Activated CD4-positive, alpha-beta T cell treated with anti-CD3 and anti-CD28 coated beads, Interleukin-2, amount 50 U/mL, for 4 hours (primary cell): ENCODE results near the gene ERC2.

Source experiments
- DNase-seq, 2 experiments: peaks; one replicate each; pipeline ENCODE4 v3.0.0-alpha.2; 2020

Gene ERC2

GRCh38 chr3:55903680-55904079, 564.6 kb downstream of the ERC2 start:
- no peak for DNase-seq

- no peak for DNase-seq
These were observed 565.9 kb downstream of the ERC2 start for GRCh38 chr3:55902221-55902900.

- no peak for DNase-seq
These were observed 568.4 kb downstream of the ERC2 start for GRCh38 chr3:55899887-55900286.

- DNase-seq = no peak
These were observed 570.6 kb downstream of the ERC2 start for GRCh38 chr3:55897573-55898224.

- DNase-seq = no peak
These were observed 572.2 kb downstream of the ERC2 start for GRCh38 chr3:55895897-55896566.

DNA sequence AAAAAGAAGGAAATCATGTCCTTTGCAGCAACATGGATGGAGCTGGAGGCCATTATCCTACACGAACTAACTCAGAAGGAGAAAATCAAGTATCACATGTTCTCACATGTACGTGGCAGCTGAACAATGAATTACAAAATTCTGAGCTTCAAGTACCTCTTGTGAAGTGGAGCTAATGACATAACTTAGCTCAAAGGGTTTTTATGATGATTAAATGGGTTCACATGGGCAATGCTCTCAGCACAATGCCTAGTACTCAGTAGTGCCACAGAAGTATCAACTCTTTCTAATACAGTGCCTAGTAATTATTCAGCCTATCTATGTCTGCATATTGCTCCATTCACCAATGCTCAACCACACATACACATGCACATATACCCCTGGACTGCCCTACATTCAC, 573.7 kb downstream of the ERC2 start:
- DNase-seq = no peak

GRCh38 chr3:55893045-55893664, 575.1 kb downstream of the ERC2 start:
- DNase-seq = no peak

GRCh38 chr3:55891106-55891505, 577.2 kb downstream of the ERC2 start:
- no peak for DNase-seq

DNA sequence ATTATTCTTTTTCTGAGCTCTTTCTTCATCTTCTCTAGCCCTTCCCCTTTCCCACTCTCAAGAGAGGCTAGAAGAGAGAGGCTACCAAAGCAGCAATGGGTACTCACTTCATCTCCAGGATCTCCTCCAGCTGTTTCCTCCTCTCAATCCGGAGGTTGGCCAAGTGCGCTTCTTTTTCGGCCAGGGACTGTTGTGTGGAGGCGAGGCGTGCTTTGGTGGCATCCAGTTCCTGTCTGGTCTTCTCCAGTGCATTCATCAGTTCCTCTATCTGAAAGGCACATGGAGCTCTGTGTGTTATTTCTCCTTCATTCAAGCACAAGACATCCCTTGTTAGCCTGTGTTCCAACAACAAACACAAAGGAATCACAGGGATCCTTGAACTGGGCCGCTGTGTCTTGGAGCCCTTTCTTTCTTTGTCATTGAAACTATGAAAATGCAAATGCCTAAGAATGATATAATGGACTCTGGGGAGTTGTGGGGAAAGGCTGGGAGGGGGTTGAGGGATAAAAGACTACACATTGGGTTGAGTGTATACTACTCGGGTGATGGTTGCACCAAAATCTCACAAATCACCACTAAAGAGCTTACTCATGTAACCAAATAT, 579.9 kb downstream of the ERC2 start:
- no peak for DNase-seq

GRCh38 chr3:55885721-55886120, 582.5 kb downstream of the ERC2 start:
- DNase-seq = no peak

- no peak for DNase-seq
These were observed 583.6 kb downstream of the ERC2 start for GRCh38 chr3:55884491-55885285.

- no peak for DNase-seq
These were observed 584.2 kb downstream of the ERC2 start for GRCh38 chr3:55884066-55884465.

- no peak for DNase-seq
These were observed 586.3 kb downstream of the ERC2 start for GRCh38 chr3:55882006-55882405.

DNA sequence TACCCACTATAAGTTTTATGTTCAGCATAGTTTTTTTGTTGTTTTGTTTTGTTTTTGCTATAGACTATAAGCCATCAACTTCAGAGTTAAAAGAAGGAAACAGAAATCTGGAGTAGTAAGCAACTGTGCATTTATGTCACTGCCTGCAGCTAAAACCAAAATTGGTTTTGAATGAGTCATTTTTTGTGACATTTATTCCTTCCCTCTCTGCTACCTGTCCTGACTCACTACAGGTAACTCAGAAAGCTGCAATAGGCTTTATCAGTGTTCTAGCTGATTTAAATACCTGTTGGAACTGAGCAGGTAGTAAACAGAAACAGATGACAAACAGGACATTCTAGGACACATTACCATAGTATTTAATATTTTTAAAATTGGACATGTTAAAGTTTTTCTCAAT, 587.9 kb downstream of the ERC2 start:
- no peak for DNase-seq

- DNase-seq = no peak
These were observed 588.4 kb downstream of the ERC2 start for GRCh38 chr3:55879901-55880331.

DNA sequence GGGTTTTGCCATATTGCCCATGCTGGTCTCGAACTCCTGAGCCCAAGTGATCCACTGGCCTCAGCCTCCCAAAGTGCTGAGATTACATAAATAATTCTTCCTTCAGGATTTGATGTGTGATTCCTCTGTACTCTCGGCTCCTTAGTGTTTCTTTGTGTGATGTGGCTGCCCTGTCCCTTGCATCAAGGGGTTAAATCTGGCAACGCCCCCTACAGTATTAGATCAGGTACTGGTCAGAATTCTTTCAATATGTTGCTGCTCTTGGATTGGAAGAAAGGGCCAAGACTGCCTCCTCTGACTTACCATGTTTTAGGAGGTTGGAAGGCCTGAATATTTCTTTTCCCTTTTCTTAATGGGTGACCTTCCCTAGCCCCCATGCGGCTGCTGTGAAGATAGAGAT, 590.6 kb downstream of the ERC2 start:
- DNase-seq = no peak

DNA sequence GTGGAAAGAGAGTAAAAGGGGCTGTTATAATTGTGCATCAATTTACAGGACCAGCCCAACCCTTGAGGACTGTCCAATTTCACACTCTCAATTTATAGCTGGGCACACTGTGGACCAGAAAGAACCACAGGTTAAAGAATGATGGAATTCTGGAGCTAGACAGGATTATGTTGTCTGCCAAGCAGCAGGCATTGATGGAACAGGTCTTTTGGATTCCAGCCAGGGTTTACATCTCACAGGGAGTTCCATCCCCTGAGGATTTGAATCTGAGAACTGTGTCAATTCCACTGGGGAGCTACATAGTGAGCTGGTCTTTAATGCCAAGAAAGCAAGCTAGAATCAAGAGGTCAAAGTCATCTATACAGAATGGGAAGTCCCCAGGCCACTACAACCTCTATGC, 591.7 kb downstream of the ERC2 start:
- no peak for DNase-seq

- DNase-seq = no peak
These were observed 593.2 kb downstream of the ERC2 start for GRCh38 chr3:55875113-55875512.

GRCh38 chr3:55873523-55874254, 594.6 kb downstream of the ERC2 start:
- no peak for DNase-seq

GRCh38 chr3:55870594-55870993, 597.7 kb downstream of the ERC2 start:
- DNase-seq = no peak

GRCh38 chr3:55868347-55868746, 599.9 kb downstream of the ERC2 start:
- DNase-seq = no peak

DNA sequence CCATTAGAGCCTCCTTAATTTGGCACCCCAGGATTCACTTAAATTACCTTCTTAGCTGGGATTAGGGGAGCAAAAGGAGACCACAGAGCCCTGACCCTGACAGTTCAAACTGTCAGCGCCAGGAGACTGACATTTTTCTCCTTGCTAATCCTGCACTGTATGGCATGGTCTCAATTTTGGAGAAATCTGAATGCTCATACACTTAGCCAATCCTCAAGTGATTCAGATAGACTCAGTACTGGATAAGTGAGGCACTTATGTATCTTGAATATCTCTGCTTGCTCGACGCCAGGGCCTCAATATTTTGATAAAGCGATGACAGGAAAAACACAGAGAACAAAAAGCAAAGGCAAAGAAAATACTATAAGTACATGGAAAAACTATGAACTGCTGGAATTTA, 605.2 kb downstream of the ERC2 start:
- no peak for DNase-seq
